GM19397 (cell line): ENCODE data around the gene PRR4.

Experiments
- ATAC-seq: cut with Tn5 transposase; IDR thresholded peaks from one replicate; pipeline ENCODE4 v1.9.1; 2021; ENCODE audit warnings: mild to moderate bottlenecking, moderate library complexity; ENCODE audit not compliant: unreplicated experiment

Gene PRR4

DNA sequence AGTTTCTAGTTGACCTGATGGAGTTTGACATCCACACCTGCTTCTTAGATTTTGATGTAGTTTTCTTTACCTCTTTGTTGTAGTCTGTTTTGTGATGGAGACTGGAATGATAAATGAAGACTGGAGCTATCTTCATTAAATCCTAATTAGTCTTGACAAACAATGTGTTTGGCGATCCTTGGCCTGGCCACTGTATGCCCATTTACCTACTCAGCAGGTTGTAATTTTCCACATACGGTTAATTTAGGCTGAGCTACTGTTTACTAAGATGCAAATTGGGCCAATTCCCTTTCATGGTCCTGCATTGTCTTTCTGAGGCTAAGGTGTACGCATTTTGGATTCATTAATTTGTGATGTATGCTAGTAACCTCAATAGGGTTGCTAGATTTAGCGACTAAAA, 46.7 kb downstream of the PRR4 start, which contains the start of gene TAS2R7:
TAS2R7 (minus strand) TSS at position 41 of the 400 bp plus-strand sequence. CDS start 57 bp downstream, outside the sequence.
- ATAC-seq, result no peak

DNA sequence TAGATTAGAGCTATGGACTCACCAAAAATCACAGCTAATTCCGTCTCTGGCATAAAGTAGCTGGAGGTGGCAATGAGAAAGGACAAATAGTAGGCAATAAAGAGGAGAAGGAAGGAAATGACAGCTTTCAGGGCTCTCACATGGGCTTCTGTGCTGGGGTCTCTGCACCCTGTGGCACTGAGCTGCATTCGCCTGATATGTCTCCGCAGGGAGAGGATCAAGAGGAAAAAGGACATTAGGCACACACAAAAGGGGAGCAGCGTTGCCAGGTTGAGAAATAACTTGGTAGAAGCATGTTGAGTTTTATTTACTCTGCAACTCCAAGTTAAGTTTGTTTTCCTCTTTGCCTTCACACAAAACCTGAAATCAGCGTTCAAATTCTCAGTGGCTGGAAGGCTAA, 47.5 kb downstream of the PRR4 start:
- no peak for ATAC-seq
